ENCODE measurements around the gene CNTNAP2. TPM values are rescaled to one million over a fixed set of nuclear protein-coding genes. Genes with fewer than 3 reads are reported as not detected.

CNTNAP2 gene
- total and polyA plus RNA-seq, 2 of the 13 experiments (the other 11 are each of a cell fraction or from before 2014, with no cell fraction given): 0.40 to 0.42 TPM

- TF ChIP-seq ZNF609 (CRISPR knock-in tag; IDR thresholded peaks at IDR 0.05; ENCODE audit: borderline replicate concordance) (no peak), DMAP1 (CRISPR knock-in tag; IDR thresholded peaks at IDR 0.05) (no peak), ZNF629 (CRISPR knock-in tag; conservative IDR thresholded peaks at IDR 0.05) (no peak), PRPF4 (IDR thresholded peaks at IDR 0.05; ENCODE audit: low read depth, low read length, poor library complexity, severe bottlenecking) (no peak), NPAS2 (CRISPR knock-in tag; IDR thresholded peaks at IDR 0.05; ENCODE audit: borderline replicate concordance) (no peak), MED13 (CRISPR knock-in tag; IDR thresholded peaks at IDR 0.05) (no peak), ZFP41 (CRISPR knock-in tag; IDR thresholded peaks at IDR 0.05; ENCODE audit: borderline replicate concordance) (no peak)
- TF ChIP-seq, protein P1, sequence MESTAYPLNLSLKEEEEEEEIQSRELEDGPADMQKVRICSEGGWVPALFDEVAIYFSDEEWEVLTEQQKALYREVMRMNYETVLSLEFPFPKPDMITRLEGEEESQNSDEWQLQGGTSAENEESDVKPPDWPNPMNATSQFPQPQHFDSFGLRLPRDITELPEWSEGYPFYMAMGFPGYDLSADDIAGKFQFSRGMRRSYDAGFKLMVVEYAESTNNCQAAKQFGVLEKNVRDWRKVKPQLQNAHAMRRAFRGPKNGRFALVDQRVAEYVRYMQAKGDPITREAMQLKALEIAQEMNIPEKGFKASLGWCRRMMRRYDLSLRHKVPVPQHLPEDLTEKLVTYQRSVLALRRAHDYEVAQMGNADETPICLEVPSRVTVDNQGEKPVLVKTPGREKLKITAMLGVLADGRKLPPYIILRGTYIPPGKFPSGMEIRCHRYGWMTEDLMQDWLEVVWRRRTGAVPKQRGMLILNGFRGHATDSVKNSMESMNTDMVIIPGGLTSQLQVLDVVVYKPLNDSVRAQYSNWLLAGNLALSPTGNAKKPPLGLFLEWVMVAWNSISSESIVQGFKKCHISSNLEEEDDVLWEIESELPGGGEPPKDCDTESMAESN (CRISPR knock-in tag; conservative IDR thresholded peaks at IDR 0.05): no peak
These were observed 1939.8 kb downstream of the CNTNAP2 start (continued) for GRCh38 chr7:148056406-148056805.
